Activated CD8-positive, alpha-beta T cell treated with anti-CD3 and anti-CD28 coated beads for 36 hours (primary cell): ENCODE measurements around the gene GNAL. TPM values are rescaled to one million over a fixed set of nuclear protein-coding genes. Genes with fewer than 3 reads are reported as not detected.
"Not testable (repeated sequence)": the region's sequence is repeated elsewhere in the genome, so short reads cannot be mapped to it uniquely, and the experiment has no call there.

Experiments used
- ATAC-seq: fragments of 200-7000 bp; cut with Tn5 transposase; one replicate; pipeline ENCODE4 v1.10.0; 2021; ENCODE audit warnings: mild to moderate bottlenecking, moderate library complexity
- CTCF ChIA-PET: fragments of 350-600 bp; sonication (Branson Sonifier 250); formaldehyde crosslinking; loops from one replicate; lab custom pipeline; 2021; ENCODE audit warnings: antibody characterized with exemption; lab: Charles Lee
- POLR2A ChIA-PET: fragments of 350-600 bp; sonication (Branson Sonifier 250); formaldehyde crosslinking; loops from one replicate; lab custom pipeline; 2021; ENCODE audit warnings: antibody characterized with exemption; lab: Charles Lee
- DNase-seq: peaks from one replicate; pipeline ENCODE4 v3.0.0-alpha.2; 2020
- H3K27ac Mint-ChIP-seq: one replicate; pipeline ENCODE4 v1.8.0; 2021; ENCODE audit warnings: mild to moderate bottlenecking, mixed read lengths
- H3K27me3 Mint-ChIP-seq: one replicate; pipeline ENCODE4 v1.8.0; 2021; ENCODE audit warnings: mixed read lengths
- H3K36me3 Mint-ChIP-seq: one replicate; pipeline ENCODE4 v1.8.0; 2021; ENCODE audit warnings: low read depth, mixed read lengths
- H3K4me1 Mint-ChIP-seq: one replicate; pipeline ENCODE4 v1.8.0; 2021; ENCODE audit warnings: low read depth, mixed read lengths
- H3K4me3 Mint-ChIP-seq: one replicate; pipeline ENCODE4 v1.8.0; 2021; ENCODE audit warnings: mild to moderate bottlenecking, moderate library complexity, mixed read lengths
- H3K9me3 Mint-ChIP-seq: one replicate; pipeline ENCODE4 v1.8.0; 2021; ENCODE audit warnings: mixed read lengths
- CTCF ChIP-seq: fragments of 200-600 bp; IDR thresholded peaks from one replicate; pipeline ENCODE4 v1.8.0; 2022; ENCODE audit warnings: antibody characterized with exemption, mild to moderate bottlenecking
- intact Hi-C: fragments of 100-400 bp; cut with micrococcal nuclease; formaldehyde crosslinking; loops from one replicate; pipeline ENCODE4 v1.10.0; 2022
- total RNA-seq, 2 experiments: library from RNA; stranded (reverse); gene quantifications; one replicate each; pipeline ENCODE4 v1.2.3, GENCODE V29; 2021

Gene GNAL
- total RNA-seq, result under 1 TPM in 1 of 2 experiments, not detected in 1; 0.11 TPM

GRCh38 chr18:11688972-11689668 is at the start of gene GNAL:
TSS of gene GNAL (plus strand) at chr18:11689264. CDS start at chr18:11689564, 300 bp downstream.
- ChIA-PET CTCF (interaction anchor here (0.8 to 1.1 kb wide), 2 partner anchors 10 to 307 kb away, joined by 3 read pairs; no protein-coding TSS in a partner anchor), POLR2A (interaction anchor here (0.6 kb wide), 1 partner anchor 1783 kb away, joined by 3 read pairs; no protein-coding TSS in a partner anchor)
- Mint-ChIP-seq H3K27ac (no peak within 1 kb of the TSS), H3K4me3 (peak within 1 kb of the TSS; percentile 54), H3K36me3 (no peaks in the 10 kb centered on the region), H3K27me3 (peaks cover 29% of the 10 kb centered on the region), H3K9me3 (peaks cover 4% of the 10 kb centered on the region), H3K4me1 (peaks cover 5% of the 10 kb centered on the region)
- peak; percentile 83 for ATAC-seq
- DNase-seq, result peak; percentile 75
- intact Hi-C loops, result no loop called here
- no peak for TF ChIP-seq CTCF

- H3K27me3 Mint-ChIP-seq, DNase-seq, H3K4me1 Mint-ChIP-seq, H3K36me3 Mint-ChIP-seq, H3K27ac Mint-ChIP-seq, POLR2A ChIA-PET, H3K4me3 Mint-ChIP-seq, CTCF ChIA-PET, ATAC-seq, H3K9me3 Mint-ChIP-seq, intact Hi-C loops: not testable (repeated sequence)
These were observed 41.8 kb upstream of the GNAL start for GRCh38 chr18:11647310-11647709.

GRCh38 chr18:11647804-11648203 is 41.3 kb upstream of the GNAL start:
- CTCF ChIA-PET, H3K27me3 Mint-ChIP-seq, POLR2A ChIA-PET, intact Hi-C loops, H3K27ac Mint-ChIP-seq, ATAC-seq, H3K36me3 Mint-ChIP-seq, DNase-seq, H3K4me1 Mint-ChIP-seq, H3K4me3 Mint-ChIP-seq, H3K9me3 Mint-ChIP-seq: not testable (repeated sequence)

- DNase-seq (no peak), ATAC-seq (no peak)
- POLR2A ChIA-PET, result no interaction called here
- Mint-ChIP-seq H3K4me1 (no peaks in the 10 kb centered on the region), H3K4me3 (no peak overlapping the region), H3K9me3 (peaks cover 6% of the 10 kb centered on the region), H3K27ac (no peak overlapping the region), H3K27me3 (peaks cover 15% of the 10 kb centered on the region), H3K36me3 (no peaks in the 10 kb centered on the region)
- CTCF ChIA-PET, result no interaction called here
- intact Hi-C loops, result loop anchor here (10.0 kb wide), 1 partner anchor 395 kb away; no protein-coding TSS in a partner anchor
- TF ChIP-seq CTCF, result no peak
These were observed 39.2 kb upstream of the GNAL start for GRCh38 chr18:11649839-11650238.

- ATAC-seq (no peak), DNase-seq (no peak)
- H3K27me3 Mint-ChIP-seq, result peaks cover 17% of the 10 kb centered on the region
- no peaks in the 10 kb centered on the region for H3K4me1 Mint-ChIP-seq
- intact Hi-C loops, result loop anchor here (10.0 kb wide), 1 partner anchor 393 kb away; no protein-coding TSS in a partner anchor
- H3K36me3 Mint-ChIP-seq, result no peaks in the 10 kb centered on the region
- H3K4me3 Mint-ChIP-seq, result no peak overlapping the region
- ChIA-PET POLR2A (no interaction called here), CTCF (no interaction called here)
- no peak overlapping the region for H3K27ac Mint-ChIP-seq
- no peak for TF ChIP-seq CTCF
- H3K9me3 Mint-ChIP-seq, result peaks cover 6% of the 10 kb centered on the region
These were observed 37.2 kb upstream of the GNAL start for GRCh38 chr18:11651899-11652298.

- H3K27me3 Mint-ChIP-seq, result peaks cover 22% of the 10 kb centered on the region
- ATAC-seq (no peak), DNase-seq (no peak)
- intact Hi-C loops, result loop anchor here (10.0 kb wide), 1 partner anchor 391 kb away; no protein-coding TSS in a partner anchor
- H3K4me3 Mint-ChIP-seq, result no peak overlapping the region
- ChIA-PET CTCF (interaction anchor here (1.4 kb wide), 1 partner anchor 341 kb away, joined by 3 read pairs; no protein-coding TSS in a partner anchor), POLR2A (no interaction called here)
- no peaks in the 10 kb centered on the region for H3K36me3 Mint-ChIP-seq
- TF ChIP-seq CTCF, result no peak
- no peaks in the 10 kb centered on the region for H3K4me1 Mint-ChIP-seq
- no peak overlapping the region for H3K27ac Mint-ChIP-seq
- peaks cover 4% of the 10 kb centered on the region for H3K9me3 Mint-ChIP-seq
These were observed 35.5 kb upstream of the GNAL start for GRCh38 chr18:11653521-11653920.
